Natural killer cell (primary cell): ENCODE data around the gene MGLL. TPM values are rescaled to one million over a fixed set of nuclear protein-coding genes. Genes with fewer than 3 reads are reported as not detected.

Experiments
- ATAC-seq, 3 donors: fragments of 150-1000 bp in 2 of 3; fragments of 200-7000 bp in 1 of 3; cut with Tn5 transposase; 1 replicate in 1 of 3; 2 replicates in 2 of 3; pipeline ENCODE4 v1.10.0; 2021; ENCODE audit warnings: mild to moderate bottlenecking in 2 of 3, moderate library complexity in 2 of 3
- DNase-seq, 2 donors: peaks; one replicate each; pipeline versions ENCODE4 v3.0.0 to v3.0.0-alpha.2; 2013 to 2021; ENCODE audit warnings: mixed read lengths in 1 of 2
- H3K27ac ChIP-seq: one replicate; pipeline ENCODE4 v1.5.1; 2013; ENCODE audit warnings: mild to moderate bottlenecking, low read length
- H3K27me3 ChIP-seq: one replicate; pipeline ENCODE4 v1.6.1; 2013; ENCODE audit warnings: low read length; ENCODE audit not compliant: control insufficient read depth, insufficient read depth
- H3K36me3 ChIP-seq: one replicate; pipeline ENCODE4 v1.6.1; 2013; ENCODE audit warnings: low read length; ENCODE audit not compliant: control insufficient read depth, insufficient read depth
- H3K4me1 ChIP-seq: one replicate; pipeline ENCODE4 v1.6.1; 2013; ENCODE audit warnings: low read length; ENCODE audit not compliant: control insufficient read depth, insufficient read depth
- H3K4me3 ChIP-seq: one replicate; pipeline ENCODE4 v1.5.1; 2013; ENCODE audit warnings: low read length
- H3K9me3 ChIP-seq: one replicate; pipeline ENCODE4 v1.6.1; 2013; ENCODE audit warnings: low read length; ENCODE audit not compliant: control insufficient read depth, insufficient read depth
- H3K27ac Mint-ChIP-seq, 2 donors: one replicate each; pipeline ENCODE4 v1.8.0; 2022; ENCODE audit warnings: mild to moderate bottlenecking in 2 of 2, mixed read lengths in 2 of 2, moderate library complexity in 1 of 2
- H3K27me3 Mint-ChIP-seq, 2 donors: one replicate each; pipeline ENCODE4 v1.8.0; 2022; ENCODE audit warnings: low read depth in 2 of 2, mixed read lengths in 2 of 2
- H3K36me3 Mint-ChIP-seq: one replicate; pipeline ENCODE4 v1.8.0; 2022; ENCODE audit warnings: mixed read lengths
- H3K4me1 Mint-ChIP-seq, 2 donors: one replicate each; pipeline ENCODE4 v1.8.0; 2022; ENCODE audit warnings: mixed read lengths in 2 of 2
- H3K4me3 Mint-ChIP-seq: one replicate; pipeline ENCODE4 v1.8.0; 2022; ENCODE audit warnings: mild to moderate bottlenecking, moderate library complexity, mixed read lengths
- H3K9me3 Mint-ChIP-seq, 2 donors: one replicate each; pipeline ENCODE4 v1.8.0; 2022; ENCODE audit warnings: mixed read lengths in 2 of 2
- CTCF ChIP-seq: fragments of 200-600 bp; IDR thresholded peaks from one replicate; pipeline ENCODE4 v1.8.0; 2022; ENCODE audit warnings: antibody characterized with exemption
- WGBS: methylation state at CpG from one replicate; pipeline ENCODE4 v1.1.7; 2013; ENCODE audit warnings: missing lambda C conversion rate; ENCODE audit not compliant: insufficient coverage; 5-methylcytosine and 5-hydroxymethylcytosine counted together
- intact Hi-C: fragments of 100-400 bp; cut with micrococcal nuclease; formaldehyde crosslinking; loops from one replicate; pipeline ENCODE4 v1.14.2; 2022
- total RNA-seq, 4 donors: library from RNA; stranded (reverse); fragments of 120-200 nt in 1 of 4; gene quantifications; one replicate each; pipeline versions ENCODE4 v1.2.3 to v1.2.4, GENCODE V29; 2013 to 2022

Gene MGLL
- total RNA-seq, 3 donors from 2014 or later (not counting 1 experiment from before 2014, with no cell fraction given), result 2.7 to 4.6 (median 3.0) TPM

- Mint-ChIP-seq H3K27me3 (peaks cover 3 to 7% of the 10 kb centered on the region in 2 donors), H3K27ac (no peak overlapping the region), H3K4me3 (no peak overlapping the region), H3K4me1 (peaks cover 18% of the 10 kb centered on the region in 2 donors), H3K36me3 (no peaks in the 10 kb centered on the region), H3K9me3 (no peaks in the 10 kb centered on the region)
- Histone ChIP-seq H3K4me3 (no peak overlapping the region), H3K4me1 (peaks cover 11% of the 10 kb centered on the region), H3K27ac (no peak overlapping the region), H3K27me3 (no peaks in the 10 kb centered on the region), H3K9me3 (no peaks in the 10 kb centered on the region), H3K36me3 (no peaks in the 10 kb centered on the region)
- TF ChIP-seq CTCF, result no peak
- ATAC-seq (no peak), DNase-seq (no peak)
- WGBS, result 96% methylated on average over 5 of the region's 5 CpGs
- intact Hi-C loops, result no loop called here
These were observed 182.9 kb downstream of the MGLL start for GRCh38 chr3:127639173-127640041.

Other genes with a start within 250 kb of the MGLL start
- gene TPRA1, start 231.8 kb downstream of the MGLL start, total RNA-seq, result 10 to 100 TPM; 15.4 to 22.7 (median 22.1) TPM
- gene MCM2, start 224.1 kb downstream of the MGLL start, total RNA-seq, result 10 to 100 TPM; 18.8 to 21.4 (median 20.4) TPM
- 1 to 10 TPM; 2.2 to 3.5 (median 2.7) TPM for gene PODXL2, start 193.3 kb downstream of the MGLL start, total RNA-seq
- 100 to 1,000 TPM in 2 of 3 donors, 10 to 100 TPM in 1; 98.8 to 127 (median 107) TPM for gene ABTB1, start 149.6 kb downstream of the MGLL start, total RNA-seq
- gene KBTBD12, start 92.7 kb upstream of the MGLL start, total RNA-seq, result under 1 TPM in 1 of 3 donors, not detected in 2; 0.12 TPM
- gene SEC61A1, start 229.9 kb upstream of the MGLL start, total RNA-seq, result 100 to 1,000 TPM; 143 to 172 (median 148) TPM